Measurements from ENCODE around the gene CELF4.

- no peak for TF ChIP-seq POLR2A (IDR thresholded peaks at IDR 0.05; ENCODE audit: low read depth, low read length)
- no peak for TF ChIP-seq CTCF (conservative IDR thresholded peaks at IDR 0.05; ENCODE audit: low read depth, low read length)
- TF ChIP-seq USF2 (IDR thresholded peaks at IDR 0.05; ENCODE audit: low read depth, low read length) = no peak
- TF ChIP-seq MXI1 (IDR thresholded peaks at IDR 0.05; ENCODE audit: borderline replicate concordance, low read depth, low read length) = no peak
- no peak for TF ChIP-seq CEBPB (IDR thresholded peaks at IDR 0.05; ENCODE audit: low read depth, low read length)
- TF ChIP-seq ELK1 (IDR thresholded peaks at IDR 0.05; ENCODE audit: borderline replicate concordance, low read depth, low read length) = no peak
- no peak for TF ChIP-seq RAD21 (IDR thresholded peaks at IDR 0.05; ENCODE audit: low read length)
Measured at GRCh38 chr18:37473195-37473840, 92.3 kb downstream of the CELF4 start.
